HL-60 (cell line): ENCODE results near the gene NKAIN1.

Source experiments
- CTCF ChIP-seq: IDR thresholded peaks from one replicate; pipeline ENCODE4 v1.5.1; 2011; ENCODE audit warnings: low read length, control low read depth, inconsistent platforms; ENCODE audit not compliant: insufficient read depth
- POLR2AphosphoS5 ChIP-seq: IDR thresholded peaks from 2 replicates; pipeline ENCODE4 v1.6.1; 2012; ENCODE audit warnings: low read depth
- SPI1 ChIP-seq: IDR thresholded peaks from 2 replicates; pipeline ENCODE4 v1.6.1; 2012; ENCODE audit warnings: low read depth, mild to moderate bottlenecking, borderline replicate concordance

GRCh38 chr1:31183927-31184554, 55.6 kb downstream of the NKAIN1 start:
- TF ChIP-seq CTCF (peak; percentile 84), POLR2AphosphoS5 (no peak), SPI1 (no peak)
